DOHH2 (cell line): Measurements from ENCODE around the gene TCF12.

Experiments used
- H3F3A ChIP-seq: fragments of 200-600 bp; sonication (generic), shearing (Covaris generic); 2 replicates; pipeline ENCODE4 v1.6.0; 2016; ENCODE audit warnings: antibody characterized with exemption, mild to moderate bottlenecking; ENCODE audit not compliant: control insufficient read depth, insufficient read depth
- H3K27ac ChIP-seq: fragments of 200-600 bp; sonication (generic); 2 replicates; pipeline ENCODE4 v1.5.1; 2014; ENCODE audit warnings: low read depth, mild to moderate bottlenecking, low read length, moderate library complexity
- H3K27me3 ChIP-seq: fragments of 200-600 bp; sonication (generic); 2 replicates; pipeline ENCODE4 v1.6.1; 2014; ENCODE audit warnings: mild to moderate bottlenecking, low read length, mixed read lengths; ENCODE audit not compliant: control insufficient read depth
- H3K36me3 ChIP-seq: fragments of 200-600 bp; sonication (generic); 2 replicates; pipeline ENCODE4 v1.6.1; 2014; ENCODE audit warnings: mild to moderate bottlenecking, low read length, moderate library complexity, mixed read lengths; ENCODE audit not compliant: control insufficient read depth
- H3K4me1 ChIP-seq: fragments of 200-600 bp; sonication (generic); 2 replicates; pipeline ENCODE4 v1.6.1; 2014; ENCODE audit warnings: mild to moderate bottlenecking, low read length, mixed read lengths; ENCODE audit not compliant: control insufficient read depth
- H3K4me2 ChIP-seq: fragments of 200-600 bp; sonication (generic); 2 replicates; pipeline ENCODE4 v1.6.0; 2014; ENCODE audit warnings: mild to moderate bottlenecking, low read length, moderate library complexity
- H3K4me3 ChIP-seq: fragments of 200-600 bp; sonication (generic); 2 replicates; pipeline ENCODE4 v1.5.1; 2014; ENCODE audit warnings: mild to moderate bottlenecking, low read length, mixed read lengths
- H3K79me2 ChIP-seq: fragments of 200-600 bp; sonication (generic); 2 replicates; pipeline ENCODE4 v1.6.1; 2014; ENCODE audit warnings: mild to moderate bottlenecking, low read length, mixed read lengths; ENCODE audit not compliant: control insufficient read depth
- H3K9me2 ChIP-seq: fragments of 200-600 bp; sonication (generic); replicated peaks from 2 replicates; pipeline ENCODE4 v1.6.1; 2014; ENCODE audit warnings: mild to moderate bottlenecking, low read length, mixed read lengths; ENCODE audit not compliant: control insufficient read depth
- H3K9me3 ChIP-seq: fragments of 200-600 bp; sonication (generic); 2 replicates; pipeline ENCODE4 v1.6.1; 2014; ENCODE audit warnings: antibody characterized with exemption, low read length, mixed read lengths; ENCODE audit not compliant: control insufficient read depth, insufficient read depth
- H4K20me1 ChIP-seq: fragments of 200-600 bp; sonication (generic); 2 replicates; pipeline ENCODE4 v1.6.0; 2014; ENCODE audit warnings: low read depth, mild to moderate bottlenecking, antibody characterized with exemption, low read length, moderate library complexity; ENCODE audit not compliant: control insufficient read depth, insufficient read depth
- EZH2phosphoT487 ChIP-seq: fragments of 200-600 bp; sonication (generic); IDR thresholded peaks from 2 replicates; pipeline ENCODE4 v1.6.1; 2017; ENCODE audit warnings: borderline replicate concordance, mild to moderate bottlenecking, antibody characterized with exemption, low read length, moderate library complexity, mixed read lengths
- TF ChIP-seq, protein P1 (sequence below): fragments of 200-600 bp; sonication (generic); IDR thresholded peaks from one replicate; pipeline ENCODE4 v1.5.1; 2014; ENCODE audit warnings: antibody characterized with exemption, mild to moderate bottlenecking, low read depth, low read length; ENCODE audit not compliant: poor library complexity, severe bottlenecking

The TCF12 gene

GRCh38 chr15:57236561-57237300 lies 318.3 kb downstream of the TCF12 start:
- H4K20me1 ChIP-seq: no peaks in the 10 kb centered on the region

DNA sequence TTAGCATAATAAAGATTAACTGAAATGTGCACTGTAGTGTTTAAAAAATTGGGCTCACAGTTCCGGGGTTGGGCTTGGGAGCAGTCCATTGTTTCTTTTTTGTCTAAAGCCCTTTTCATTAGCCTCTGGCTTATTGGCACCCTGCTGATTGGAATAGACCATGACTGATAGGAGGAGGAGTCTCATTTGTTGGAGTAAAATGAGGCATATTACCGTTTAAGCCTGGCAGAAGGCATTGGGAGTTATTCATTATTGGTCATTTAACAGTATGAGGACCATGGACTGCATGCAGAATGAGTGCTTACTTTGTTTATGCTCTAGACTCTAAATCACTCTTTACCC lies 318.8 kb downstream of the TCF12 start:
- TF ChIP-seq, protein P1, sequence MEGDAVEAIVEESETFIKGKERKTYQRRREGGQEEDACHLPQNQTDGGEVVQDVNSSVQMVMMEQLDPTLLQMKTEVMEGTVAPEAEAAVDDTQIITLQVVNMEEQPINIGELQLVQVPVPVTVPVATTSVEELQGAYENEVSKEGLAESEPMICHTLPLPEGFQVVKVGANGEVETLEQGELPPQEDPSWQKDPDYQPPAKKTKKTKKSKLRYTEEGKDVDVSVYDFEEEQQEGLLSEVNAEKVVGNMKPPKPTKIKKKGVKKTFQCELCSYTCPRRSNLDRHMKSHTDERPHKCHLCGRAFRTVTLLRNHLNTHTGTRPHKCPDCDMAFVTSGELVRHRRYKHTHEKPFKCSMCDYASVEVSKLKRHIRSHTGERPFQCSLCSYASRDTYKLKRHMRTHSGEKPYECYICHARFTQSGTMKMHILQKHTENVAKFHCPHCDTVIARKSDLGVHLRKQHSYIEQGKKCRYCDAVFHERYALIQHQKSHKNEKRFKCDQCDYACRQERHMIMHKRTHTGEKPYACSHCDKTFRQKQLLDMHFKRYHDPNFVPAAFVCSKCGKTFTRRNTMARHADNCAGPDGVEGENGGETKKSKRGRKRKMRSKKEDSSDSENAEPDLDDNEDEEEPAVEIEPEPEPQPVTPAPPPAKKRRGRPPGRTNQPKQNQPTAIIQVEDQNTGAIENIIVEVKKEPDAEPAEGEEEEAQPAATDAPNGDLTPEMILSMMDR: no peak
- no peak for TF ChIP-seq EZH2phosphoT487
- Histone ChIP-seq H4K20me1 (no peaks in the 10 kb centered on the region), H3K36me3 (peaks cover 36% of the 10 kb centered on the region), H3K4me1 (no peaks in the 10 kb centered on the region), H3F3A (no peaks in the 10 kb centered on the region), H3K79me2 (no peaks in the 10 kb centered on the region), H3K4me2 (no peak overlapping the region), H3K27ac (no peak overlapping the region), H3K9me3 (no peaks in the 10 kb centered on the region), H3K27me3 (no peaks in the 10 kb centered on the region), H3K4me3 (no peak overlapping the region), H3K9me2 (no peaks in the 10 kb centered on the region)

More at GRCh38 chr15:57236561-57237300, 318.3 kb downstream of the TCF12 start:
- Histone ChIP-seq H3K9me3 (no peaks in the 10 kb centered on the region), H3K4me2 (no peak overlapping the region), H3K27me3 (no peaks in the 10 kb centered on the region), H3K79me2 (no peaks in the 10 kb centered on the region), H3K4me3 (no peak overlapping the region), H3K36me3 (peaks cover 41% of the 10 kb centered on the region), H3K4me1 (no peaks in the 10 kb centered on the region), H3F3A (no peaks in the 10 kb centered on the region), H3K27ac (no peak overlapping the region), H3K9me2 (no peaks in the 10 kb centered on the region)
- TF ChIP-seq, protein P1: no peak
- no peak for TF ChIP-seq EZH2phosphoT487

DNA sequence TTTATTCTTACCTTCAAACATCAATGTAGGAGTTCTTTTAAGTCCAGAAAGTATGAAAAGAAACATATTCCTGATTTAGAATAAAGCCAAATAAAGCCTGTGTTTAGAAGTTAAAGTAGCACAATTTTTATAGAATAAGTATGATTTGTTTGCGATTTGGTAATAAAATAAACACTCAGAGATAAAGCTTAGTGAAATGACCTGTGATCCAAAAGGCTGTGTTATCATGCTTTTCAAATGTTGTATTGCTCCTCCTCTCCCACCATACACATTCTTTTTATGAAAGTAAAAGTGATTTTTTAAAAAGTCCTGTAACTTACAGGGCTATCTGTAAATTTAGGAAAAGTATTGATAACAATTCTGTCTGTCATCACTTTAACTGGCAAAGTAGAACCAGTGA lies 319.2 kb downstream of the TCF12 start:
- Histone ChIP-seq H3K36me3 (peaks cover 32% of the 10 kb centered on the region), H3K9me3 (no peaks in the 10 kb centered on the region), H3K27me3 (no peaks in the 10 kb centered on the region), H3K4me2 (no peak overlapping the region), H3K27ac (no peak overlapping the region), H3K4me3 (no peak overlapping the region), H3K4me1 (no peaks in the 10 kb centered on the region), H3F3A (no peaks in the 10 kb centered on the region), H3K79me2 (no peaks in the 10 kb centered on the region), H4K20me1 (no peaks in the 10 kb centered on the region), H3K9me2 (no peaks in the 10 kb centered on the region)
- TF ChIP-seq, protein P1: no peak
- TF ChIP-seq EZH2phosphoT487: no peak
